K562 (cell line): ENCODE measurements around the gene ANKRD13D. TPM values are rescaled to one million over a fixed set of nuclear protein-coding genes. Genes with fewer than 3 reads are reported as not detected.

ENCODE experiments used
- CREBBP ChIP-seq: IDR thresholded peaks from one replicate; pipeline ENCODE4 v1.6.1; 2012; ENCODE audit warnings: low read depth, mild to moderate bottlenecking, control low read depth, inconsistent platforms, low read length
- DPF2 ChIP-seq: fragments of 450-650 bp; IDR thresholded peaks from 2 replicates; pipeline ENCODE4 v1.6.1; 2016
- E2F3 ChIP-seq: fragments of 250-450 bp; sonication (Bioruptor Pico); IDR thresholded peaks from 2 replicates; pipeline ENCODE4 v1.4.0; 2020; ENCODE audit warnings: mild to moderate bottlenecking
- ELF4 ChIP-seq: fragments of 450-650 bp; formaldehyde crosslinking; IDR thresholded peaks from 2 replicates; pipeline ENCODE4 v1.4.0; 2022; ENCODE audit warnings: missing genetic modification characterization
- GTF2E2 ChIP-seq: fragments of 200-800 bp; sonication (Bioruptor generic); IDR thresholded peaks from 2 replicates; pipeline ENCODE4 v1.6.1; 2016; ENCODE audit warnings: missing genetic modification characterization, missing compliant biosample characterization
- HBP1 ChIP-seq: fragments of 450-650 bp; formaldehyde crosslinking; IDR thresholded peaks from 2 replicates; pipeline ENCODE4 v1.4.0; 2022; ENCODE audit warnings: missing genetic modification characterization
- HDGF ChIP-seq: fragments of 450-650 bp; IDR thresholded peaks from 2 replicates; pipeline ENCODE4 v1.6.1; 2016
- THRB ChIP-seq: fragments of 450-650 bp; formaldehyde crosslinking; conservative IDR thresholded peaks from 2 replicates; pipeline ENCODE4 v1.4.0; 2022; ENCODE audit warnings: mild to moderate bottlenecking, missing genetic modification characterization
- TOE1 ChIP-seq, 2 experiments: fragments of 450-650 bp in 1 of 2; sonication (generic) in 1 of 2; formaldehyde crosslinking in 1 of 2; IDR thresholded peaks; 2 replicates each; pipeline versions ENCODE4 v1.7.1 to v1.8.0; 2016 to 2022; ENCODE audit warnings: borderline replicate concordance in 2 of 2, mild to moderate bottlenecking in 2 of 2, antibody characterized with exemption in 1 of 2, inconsistent platforms in 1 of 2, low read depth in 1 of 2, missing genetic modification reagents in 1 of 2, moderate library complexity in 1 of 2
- ZC3H11A ChIP-seq: IDR thresholded peaks from 2 replicates; pipeline ENCODE4 v1.6.1; 2012; ENCODE audit warnings: low read depth, low read length, improper control_type of control experiment
- ZKSCAN1 ChIP-seq: fragments of 150-350 bp; IDR thresholded peaks from 2 replicates; pipeline ENCODE4 v1.6.1; 2016; ENCODE audit warnings: low read depth, low read length
- ZNF140 ChIP-seq: fragments of 250-450 bp; sonication (Bioruptor Pico); IDR thresholded peaks from 2 replicates; pipeline ENCODE4 v1.8.0; 2021; ENCODE audit warnings: moderate library complexity, mild to moderate bottlenecking, inconsistent platforms
- ZNF717 ChIP-seq: fragments of 250-450 bp; sonication (Bioruptor Pico); IDR thresholded peaks from 2 replicates; pipeline ENCODE4 v1.5.0; 2021
- polyA plus RNA-seq, 8 experiments: library from polyadenylated mRNA; depleted of rRNA in 4 of 8; stranded (reverse) in 5 of 8; unstranded in 3 of 8; fragments of >200 nt; fragmentation: Nextera tagmentation in 2 of 8; fragmentation: Illumina TruSeq in 1 of 8; extraction: Ambion mirVana in 2 of 8; extraction: Trizol in 1 of 8; gene quantifications; 2 replicates each; pipeline versions ENCODE4 v1.2.1 to v1.2.3, GENCODE V29; 2011 to 2014; ENCODE audit warnings: inconsistent platforms in 1 of 8, missing spikeins in 1 of 8
- total RNA-seq, 7 experiments: library from RNA; depleted of rRNA in 6 of 7; stranded (reverse); fragments of >200 nt in 6 of 7; fragmentation: Illumina TruSeq in 2 of 7; extraction: Trizol in 2 of 7; gene quantifications; 2 replicates each; pipeline versions ENCODE4 v1.2.1 to v1.2.3, GENCODE V29; 2011 to 2021; ENCODE audit warnings: low replicate concordance in 1 of 7
- TF ChIP-seq, protein P1 (sequence below): sonication (generic); formaldehyde crosslinking; IDR thresholded peaks from 2 replicates; pipeline ENCODE4 v1.8.0; 2023; ENCODE audit warnings: mild to moderate bottlenecking, missing genetic modification reagents
- TF ChIP-seq, protein P2 (sequence below): fragments of 450-650 bp; formaldehyde crosslinking; IDR thresholded peaks from 2 replicates; pipeline ENCODE4 v1.4.0; 2022; ENCODE audit warnings: missing genetic modification characterization

ANKRD13D gene
- total and polyA plus RNA-seq, 9 of the 15 experiments (the other 6 are each of a cell fraction or from before 2014, with no cell fraction given) = 0.94 to 40.9 (median 22.4) TPM

GRCh38 chr11:67287355-67288197 is 1.5 kb upstream of the ANKRD13D start (continued):
- TF ChIP-seq HBP1 (peak; percentile 89), TOE1 (IDR thresholded peaks at IDR 0.05; ENCODE audit: borderline replicate concordance) (no peak), TOE1 (CRISPR knock-in tag; IDR thresholded peaks at IDR 0.05; ENCODE audit: borderline replicate concordance, low read depth) (no peak), ZNF140 (CRISPR knock-in tag) (no peak), E2F3 (0 out of 2 replicates have a peak, but pooled peaks have one; percentile 44), ZC3H11A (no peak), DPF2 (no peak), ELF4 (CRISPR knock-in tag) (0 out of 2 replicates have a peak, but pooled peaks have one; percentile 23), CREBBP (no peak), THRB (CRISPR knock-in tag) (0 out of 2 replicates have a peak, but pooled peaks have one; percentile 43), GTF2E2 (0 out of 2 replicates have a peak, but pooled peaks have one; percentile 5), HDGF (peak; percentile 35; the same call in 1 of the 2 replicates), ZNF717 (CRISPR knock-in tag) (no peak), ZKSCAN1 (no peak)
- TF ChIP-seq, protein P1, sequence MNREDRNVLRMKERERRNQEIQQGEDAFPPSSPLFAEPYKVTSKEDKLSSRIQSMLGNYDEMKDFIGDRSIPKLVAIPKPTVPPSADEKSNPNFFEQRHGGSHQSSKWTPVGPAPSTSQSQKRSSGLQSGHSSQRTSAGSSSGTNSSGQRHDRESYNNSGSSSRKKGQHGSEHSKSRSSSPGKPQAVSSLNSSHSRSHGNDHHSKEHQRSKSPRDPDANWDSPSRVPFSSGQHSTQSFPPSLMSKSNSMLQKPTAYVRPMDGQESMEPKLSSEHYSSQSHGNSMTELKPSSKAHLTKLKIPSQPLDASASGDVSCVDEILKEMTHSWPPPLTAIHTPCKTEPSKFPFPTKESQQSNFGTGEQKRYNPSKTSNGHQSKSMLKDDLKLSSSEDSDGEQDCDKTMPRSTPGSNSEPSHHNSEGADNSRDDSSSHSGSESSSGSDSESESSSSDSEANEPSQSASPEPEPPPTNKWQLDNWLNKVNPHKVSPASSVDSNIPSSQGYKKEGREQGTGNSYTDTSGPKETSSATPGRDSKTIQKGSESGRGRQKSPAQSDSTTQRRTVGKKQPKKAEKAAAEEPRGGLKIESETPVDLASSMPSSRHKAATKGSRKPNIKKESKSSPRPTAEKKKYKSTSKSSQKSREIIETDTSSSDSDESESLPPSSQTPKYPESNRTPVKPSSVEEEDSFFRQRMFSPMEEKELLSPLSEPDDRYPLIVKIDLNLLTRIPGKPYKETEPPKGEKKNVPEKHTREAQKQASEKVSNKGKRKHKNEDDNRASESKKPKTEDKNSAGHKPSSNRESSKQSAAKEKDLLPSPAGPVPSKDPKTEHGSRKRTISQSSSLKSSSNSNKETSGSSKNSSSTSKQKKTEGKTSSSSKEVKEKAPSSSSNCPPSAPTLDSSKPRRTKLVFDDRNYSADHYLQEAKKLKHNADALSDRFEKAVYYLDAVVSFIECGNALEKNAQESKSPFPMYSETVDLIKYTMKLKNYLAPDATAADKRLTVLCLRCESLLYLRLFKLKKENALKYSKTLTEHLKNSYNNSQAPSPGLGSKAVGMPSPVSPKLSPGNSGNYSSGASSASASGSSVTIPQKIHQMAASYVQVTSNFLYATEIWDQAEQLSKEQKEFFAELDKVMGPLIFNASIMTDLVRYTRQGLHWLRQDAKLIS = 0 out of 2 replicates have a peak, but pooled peaks have one; percentile 12
- TF ChIP-seq, protein P2, sequence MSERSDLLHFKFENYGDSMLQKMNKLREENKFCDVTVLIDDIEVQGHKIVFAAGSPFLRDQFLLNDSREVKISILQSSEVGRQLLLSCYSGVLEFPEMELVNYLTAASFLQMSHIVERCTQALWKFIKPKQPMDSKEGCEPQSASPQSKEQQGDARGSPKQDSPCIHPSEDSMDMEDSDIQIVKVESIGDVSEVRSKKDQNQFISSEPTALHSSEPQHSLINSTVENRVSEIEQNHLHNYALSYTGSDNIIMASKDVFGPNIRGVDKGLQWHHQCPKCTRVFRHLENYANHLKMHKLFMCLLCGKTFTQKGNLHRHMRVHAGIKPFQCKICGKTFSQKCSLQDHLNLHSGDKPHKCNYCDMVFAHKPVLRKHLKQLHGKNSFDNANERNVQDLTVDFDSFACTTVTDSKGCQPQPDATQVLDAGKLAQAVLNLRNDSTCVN = 0 out of 2 replicates have a peak, but pooled peaks have one; percentile 5
